A549 treated with AZD2906 at 1 μM for 4 hours (cell line): ENCODE results near the gene KCTD15. TPM values are rescaled to one million over a fixed set of nuclear protein-coding genes. Genes with fewer than 3 reads are reported as not detected.

Experiments
- total RNA-seq: library from RNA; stranded (reverse); fragments of 200-300 nt; extraction: Qiagen RNA extraction; gene quantifications from 5 replicates; pipeline ENCODE4 v1.2.3, GENCODE V29; 2022

The KCTD15 gene, protein sequence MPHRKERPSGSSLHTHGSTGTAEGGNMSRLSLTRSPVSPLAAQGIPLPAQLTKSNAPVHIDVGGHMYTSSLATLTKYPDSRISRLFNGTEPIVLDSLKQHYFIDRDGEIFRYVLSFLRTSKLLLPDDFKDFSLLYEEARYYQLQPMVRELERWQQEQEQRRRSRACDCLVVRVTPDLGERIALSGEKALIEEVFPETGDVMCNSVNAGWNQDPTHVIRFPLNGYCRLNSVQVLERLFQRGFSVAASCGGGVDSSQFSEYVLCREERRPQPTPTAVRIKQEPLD
- total RNA-seq = 39.8 to 57.2 TPM (median 54.5 TPM) in 5 replicates

DNA sequence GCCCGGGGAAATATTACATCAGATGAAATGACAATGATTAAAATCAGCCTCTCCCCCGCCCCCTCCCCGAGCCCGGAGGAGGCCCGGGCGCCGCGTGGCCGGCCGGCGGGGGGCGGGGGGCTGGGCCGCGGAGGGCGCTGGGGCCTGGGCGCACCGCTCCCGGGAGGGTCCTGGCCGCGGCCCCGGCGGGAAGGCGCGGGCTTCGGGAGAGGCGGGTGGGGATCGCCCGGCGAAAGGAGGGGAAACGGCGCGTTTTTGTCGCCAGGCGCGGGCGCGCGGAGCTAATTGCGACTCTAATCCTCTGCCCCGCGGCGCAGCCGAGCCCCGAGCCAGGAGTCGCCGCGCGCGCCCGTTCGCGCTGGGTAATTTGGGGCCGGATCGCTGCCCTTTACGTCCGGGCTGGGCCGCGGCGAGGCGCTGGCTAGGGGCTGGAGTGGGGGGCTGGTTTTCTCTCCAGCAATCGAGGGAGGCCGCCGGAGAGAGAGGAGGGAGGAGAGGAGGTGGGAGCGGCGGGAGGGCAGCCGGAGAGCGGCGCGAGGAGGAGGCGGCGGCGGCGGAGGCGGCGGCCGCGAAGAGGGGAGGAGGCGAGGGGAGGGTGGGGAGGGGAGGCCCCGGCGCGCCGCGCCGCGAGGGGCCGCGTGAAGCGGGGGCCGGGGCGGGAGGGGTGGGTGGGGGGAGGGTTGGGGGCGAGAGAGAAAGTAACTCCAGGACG is at the start of gene KCTD15:
Gene KCTD15 (plus strand): TSS at position 707 of the 712 bp plus-strand sequence. CDS start 3,585 bp downstream, outside the sequence.

Other genes with a start within 250 kb of the KCTD15 start
- gene CHST8, start 174.9 kb upstream of the KCTD15 start, total RNA-seq = 0.05 to 0.37 TPM (median 0.14 TPM) in 5 replicates